Inflammatory macrophage treated with lipopolysaccharide for 1 hour (primary cell): ENCODE results near the gene INCENP.
"Not testable (repeated sequence)": the region's sequence is repeated elsewhere in the genome, so short reads cannot be mapped to it uniquely, and the experiment has no call there.

Experiments used
- DNase-seq, 2 donors: peaks; one replicate each; pipeline ENCODE4 v3.0.0-alpha.2; 2020 to 2022

INCENP gene

DNA sequence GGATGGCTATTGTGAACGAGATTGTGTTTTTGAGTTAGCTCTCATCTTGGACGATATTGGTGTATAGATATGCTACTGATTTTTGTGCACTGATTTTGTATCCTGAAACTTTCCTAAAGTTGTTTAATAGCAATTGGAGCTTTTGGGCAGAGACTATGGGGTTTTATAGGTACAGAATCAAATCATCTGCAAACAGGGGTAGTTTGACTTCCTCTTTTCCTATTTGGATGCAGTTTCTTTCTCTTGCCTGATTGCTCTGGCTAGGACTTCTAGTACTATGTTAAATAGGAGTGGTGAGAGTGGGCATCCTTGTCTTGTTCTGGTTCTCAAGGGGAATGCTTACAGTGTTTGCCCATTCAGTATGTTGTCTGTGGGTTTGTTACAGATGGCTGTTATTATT is 57.3 kb downstream of the INCENP start:
- DNase-seq = no peak

DNA sequence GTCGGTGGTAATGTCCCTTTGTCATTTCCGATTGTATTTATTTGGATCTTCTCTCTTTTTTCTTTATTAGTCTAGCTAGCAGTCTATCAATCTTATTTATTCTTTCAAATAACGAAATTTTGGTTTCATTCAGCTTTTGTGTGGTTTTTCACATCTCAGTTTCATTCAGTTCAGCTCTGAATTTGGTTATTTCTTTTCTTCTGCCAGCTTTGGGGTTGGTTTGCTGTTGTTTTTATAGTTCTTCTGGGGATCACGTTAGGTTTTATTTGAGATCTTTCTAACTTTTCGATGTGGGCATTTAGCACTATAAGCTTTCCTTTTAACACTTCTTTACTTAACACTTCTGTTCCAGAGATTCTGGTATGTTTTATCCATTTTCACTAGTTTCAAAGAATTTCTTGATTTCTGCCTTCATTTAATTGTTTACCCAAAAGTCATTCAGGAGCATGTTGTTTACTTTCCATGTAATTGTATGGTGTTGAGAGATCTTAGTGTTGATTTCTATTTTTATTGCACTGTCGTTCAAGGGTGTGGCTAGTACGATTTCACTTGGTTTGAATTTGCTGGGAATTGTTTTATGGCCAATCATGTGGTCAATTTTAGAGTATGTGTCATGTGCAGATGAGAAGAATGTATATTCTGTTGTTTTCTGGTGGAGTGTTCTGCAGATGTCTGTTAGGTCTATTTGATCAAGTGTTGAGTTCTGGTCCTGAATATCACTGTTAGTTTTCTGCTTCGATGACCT is 58.5 kb downstream of the INCENP start:
- DNase-seq = no peak

DNA sequence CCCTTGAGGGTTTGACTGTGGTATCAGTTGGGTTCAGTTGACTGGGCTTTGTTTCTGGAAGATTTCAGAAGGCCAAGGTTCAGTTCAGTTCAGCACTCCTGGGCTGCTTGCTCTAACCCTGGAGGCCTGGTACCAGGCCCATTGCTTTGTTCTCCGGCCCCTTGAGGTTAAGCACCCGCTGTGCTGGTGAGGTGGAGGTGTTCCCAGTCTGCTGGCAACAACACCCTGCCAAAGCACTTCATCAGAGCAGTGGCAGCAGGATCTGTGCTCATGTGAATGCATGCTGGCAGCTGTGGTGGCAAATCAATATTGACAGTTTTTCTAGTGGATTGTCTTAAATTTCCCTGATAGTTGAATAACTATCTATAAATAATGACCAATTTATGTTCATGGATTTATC is 62.4 kb downstream of the INCENP start:
- DNase-seq = no peak

DNA sequence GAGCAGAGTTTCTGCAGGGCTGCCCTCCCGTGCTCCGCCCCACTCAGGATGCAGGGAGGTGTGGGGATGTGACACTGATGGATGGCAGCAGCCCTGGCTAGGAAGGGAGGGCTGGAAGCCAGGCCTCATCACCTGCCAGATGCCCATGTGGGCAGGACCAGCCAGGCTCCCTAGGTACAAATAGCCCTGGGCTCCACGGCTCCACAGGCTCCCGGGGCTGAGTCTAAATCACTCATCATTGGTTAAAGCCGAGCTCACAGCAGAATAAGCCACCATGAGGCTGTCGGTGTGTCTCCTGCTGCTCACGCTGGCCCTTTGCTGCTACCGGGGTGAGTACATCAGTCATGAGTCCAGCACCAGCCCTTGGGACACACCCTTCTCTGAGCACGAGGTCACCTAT is 66.2 kb downstream of the INCENP start, which contains the start of gene SCGB1D1:
TSS of gene SCGB1D1 (plus strand) at position 206 of the 400 bp plus-strand sequence. CDS start at position 275, 69 bp downstream.
- DNase-seq = no peak

DNA sequence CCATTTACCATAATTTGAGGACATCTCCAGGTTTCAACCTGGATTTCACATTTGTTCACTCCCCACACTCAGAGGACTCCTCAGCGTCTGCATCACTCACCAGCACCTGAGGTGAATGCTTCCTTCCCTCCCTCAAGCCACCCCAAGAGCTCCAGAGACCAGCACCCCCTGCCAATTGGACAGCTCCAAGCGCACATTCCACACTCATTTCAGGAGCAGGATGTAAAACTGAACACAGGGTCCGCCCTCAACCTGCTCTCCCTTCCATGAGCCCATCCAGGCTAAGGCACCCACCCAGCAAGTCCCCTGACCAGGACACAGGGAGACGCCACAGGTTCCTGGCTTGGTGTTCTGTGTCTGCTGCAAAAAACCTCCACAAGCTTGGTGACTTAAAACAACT is 70.1 kb downstream of the INCENP start:
- DNase-seq = no peak

- not testable (repeated sequence) for DNase-seq
Measured at GRCh38 chr11:62195010-62195409, 71.2 kb downstream of the INCENP start.

- no peak for DNase-seq
Measured at GRCh38 chr11:62195945-62196344, 72.1 kb downstream of the INCENP start.

DNA sequence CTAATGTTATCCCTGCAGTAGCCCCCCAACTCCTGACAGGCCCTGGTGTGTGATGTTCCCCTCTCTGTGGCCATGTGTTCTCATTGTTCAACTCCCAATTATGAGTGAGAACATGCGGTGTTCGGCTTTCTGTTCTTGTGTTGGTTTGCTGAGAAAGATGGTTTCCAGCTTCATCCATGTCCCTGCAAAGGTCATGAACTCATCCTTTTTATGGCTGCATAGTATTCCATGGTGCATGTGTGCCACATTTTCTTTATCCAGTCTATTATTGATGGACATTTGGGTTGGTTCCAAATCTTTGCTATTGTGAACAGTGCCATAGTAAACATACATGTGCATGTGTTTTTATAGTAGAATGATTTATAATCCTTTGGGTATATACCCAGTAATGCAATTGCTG is 73.6 kb downstream of the INCENP start:
- not testable (repeated sequence) for DNase-seq

DNA sequence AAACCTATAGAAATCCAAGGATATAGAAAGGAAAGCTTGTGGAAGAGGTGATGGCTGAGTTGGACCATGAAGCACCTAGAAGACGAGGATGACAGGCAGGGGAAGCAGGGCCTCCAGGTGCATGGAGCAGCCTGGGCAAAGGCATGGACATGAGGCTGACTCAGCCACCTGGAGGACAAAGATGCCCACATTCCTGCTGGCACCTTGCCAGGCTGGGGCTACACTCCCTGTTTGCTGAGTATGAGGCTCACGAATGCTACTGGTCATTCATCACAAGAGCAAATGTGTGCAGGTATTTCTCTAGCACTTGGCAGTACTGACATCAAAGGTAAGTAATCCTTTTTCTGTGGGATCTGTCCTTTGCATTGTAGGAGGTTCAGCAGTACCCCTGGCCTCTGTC is 77.6 kb downstream of the INCENP start:
- DNase-seq = no peak
